ENCODE data around the gene CAMK1.

DNA sequence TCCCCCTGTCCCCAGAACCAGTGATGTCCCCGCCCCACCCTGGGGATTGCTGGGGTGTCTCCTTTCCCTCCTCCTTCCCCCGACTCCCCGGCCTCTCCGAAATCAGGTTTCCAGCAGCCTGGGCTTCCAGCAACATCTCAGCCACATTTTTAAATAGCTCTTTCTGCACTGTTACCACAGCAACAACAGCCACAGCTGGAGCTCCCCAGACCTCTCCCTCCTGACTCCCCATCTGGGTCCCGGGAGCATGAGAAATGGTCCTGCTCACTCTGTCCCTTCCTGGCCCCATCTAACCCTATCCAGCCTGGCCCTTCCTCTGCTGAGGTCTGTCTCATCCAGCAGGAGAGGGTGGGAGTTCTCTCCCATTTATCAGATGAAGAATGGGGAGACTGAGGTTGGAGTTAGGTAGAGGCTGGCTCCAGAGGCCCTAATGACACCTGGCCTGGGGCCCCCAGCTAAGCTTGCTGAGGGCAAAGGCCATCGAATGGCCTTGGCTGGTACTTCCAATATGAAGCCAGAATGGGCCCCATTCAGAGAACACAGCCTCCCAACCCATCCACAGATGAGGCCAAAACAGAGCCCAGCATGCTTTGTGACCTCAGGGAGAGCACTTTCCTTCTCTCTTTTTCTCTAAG, 1.5 kb downstream of the CAMK1 start:
- TF ChIP-seq POLR2A (IDR thresholded peaks at IDR 0.05): no peak
- TF ChIP-seq, protein P1, sequence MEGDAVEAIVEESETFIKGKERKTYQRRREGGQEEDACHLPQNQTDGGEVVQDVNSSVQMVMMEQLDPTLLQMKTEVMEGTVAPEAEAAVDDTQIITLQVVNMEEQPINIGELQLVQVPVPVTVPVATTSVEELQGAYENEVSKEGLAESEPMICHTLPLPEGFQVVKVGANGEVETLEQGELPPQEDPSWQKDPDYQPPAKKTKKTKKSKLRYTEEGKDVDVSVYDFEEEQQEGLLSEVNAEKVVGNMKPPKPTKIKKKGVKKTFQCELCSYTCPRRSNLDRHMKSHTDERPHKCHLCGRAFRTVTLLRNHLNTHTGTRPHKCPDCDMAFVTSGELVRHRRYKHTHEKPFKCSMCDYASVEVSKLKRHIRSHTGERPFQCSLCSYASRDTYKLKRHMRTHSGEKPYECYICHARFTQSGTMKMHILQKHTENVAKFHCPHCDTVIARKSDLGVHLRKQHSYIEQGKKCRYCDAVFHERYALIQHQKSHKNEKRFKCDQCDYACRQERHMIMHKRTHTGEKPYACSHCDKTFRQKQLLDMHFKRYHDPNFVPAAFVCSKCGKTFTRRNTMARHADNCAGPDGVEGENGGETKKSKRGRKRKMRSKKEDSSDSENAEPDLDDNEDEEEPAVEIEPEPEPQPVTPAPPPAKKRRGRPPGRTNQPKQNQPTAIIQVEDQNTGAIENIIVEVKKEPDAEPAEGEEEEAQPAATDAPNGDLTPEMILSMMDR (IDR thresholded peaks at IDR 0.05): no peak
